HEK293T (cell line): Measurements from ENCODE around the gene VPREB3.

Source experiments
- ELF4 ChIP-seq: fragments of 450-650 bp; IDR thresholded peaks from 2 replicates; pipeline ENCODE4 v1.6.1; 2017; ENCODE audit warnings: antibody characterized with exemption
- FOXA1 ChIP-seq: fragments of 450-650 bp; IDR thresholded peaks from 2 replicates; pipeline ENCODE4 v1.6.1; 2016; ENCODE audit warnings: mild to moderate bottlenecking
- FOXK2 ChIP-seq: fragments of 450-650 bp; IDR thresholded peaks from 2 replicates; pipeline ENCODE4 v1.6.1; 2016; ENCODE audit warnings: mild to moderate bottlenecking
- SP1 ChIP-seq: fragments of 450-650 bp; IDR thresholded peaks from 2 replicates; pipeline ENCODE4 v1.6.1; 2017
- SUZ12 ChIP-seq: fragments of 450-650 bp; IDR thresholded peaks from 2 replicates; pipeline ENCODE4 v1.6.1; 2016; ENCODE audit warnings: mild to moderate bottlenecking

DNA sequence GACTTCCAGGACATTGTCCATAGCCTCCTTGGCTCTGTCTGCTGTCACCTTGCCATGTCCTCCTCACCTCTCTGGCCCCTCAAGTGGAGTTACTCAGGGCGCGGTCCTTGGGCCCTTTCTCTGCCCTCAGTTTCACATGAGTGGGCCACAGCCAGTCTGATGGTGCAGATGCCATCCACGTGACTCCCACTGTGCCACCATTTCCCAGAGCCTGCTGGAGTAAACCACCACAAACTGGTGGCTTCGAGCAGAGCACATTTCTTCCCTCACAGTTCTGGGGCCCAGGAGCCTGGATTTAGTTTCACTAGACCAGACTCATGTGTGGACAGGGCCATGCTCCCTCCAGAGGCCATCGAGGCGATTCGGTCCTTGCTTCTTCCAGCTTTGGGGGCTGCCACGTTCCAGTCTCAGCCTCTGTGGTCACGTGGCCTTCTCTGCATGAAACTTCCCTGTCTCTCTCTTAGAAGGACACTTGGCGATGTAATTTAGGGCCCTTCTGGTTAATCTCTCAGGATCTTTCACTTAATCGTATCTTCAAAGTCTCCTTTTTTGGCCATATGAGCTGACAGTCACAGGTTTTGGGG lies 47.1 kb upstream of the VPREB3 start:
- no peak for TF ChIP-seq FOXA1
- TF ChIP-seq SP1 = no peak
- no peak for TF ChIP-seq FOXK2
- TF ChIP-seq ELF4 = no peak
- TF ChIP-seq SUZ12 = no peak
